Lung (tissue), 12 donors: ENCODE measurements around the gene SMIM28. TPM values are rescaled to one million over a fixed set of nuclear protein-coding genes. Genes with fewer than 3 reads are reported as not detected.
A peak's percentile ranks its signal among the peaks of the same experiment; 100 is the strongest.

Source experiments
- ATAC-seq: fragments of 200-7000 bp; cut with Tn5 transposase; one replicate; pipeline ENCODE4 v1.9.1; 2020; ENCODE audit warnings: moderate number of reproducible peaks; ENCODE audit not compliant: insufficient read depth, low FRiP score
- DNase-seq, 3 donors: peaks; one replicate each; pipeline ENCODE4 v3.0.0-alpha.2; 2013 to 2017
- H3K27ac ChIP-seq, 2 donors: one replicate each; pipeline ENCODE4 v1.5.1; 2013; ENCODE audit warnings: mild to moderate bottlenecking in 2 of 2, moderate library complexity in 2 of 2, control low read depth in 1 of 2, inconsistent platforms in 1 of 2, low read depth in 1 of 2, low read length in 1 of 2
- H3K27me3 ChIP-seq, 3 donors: one replicate each; pipeline ENCODE4 v1.5.1; 2013; ENCODE audit warnings: low read length in 2 of 3; ENCODE audit not compliant: control insufficient read depth in 3 of 3, insufficient read depth in 3 of 3
- H3K36me3 ChIP-seq, 4 donors: one replicate each; pipeline ENCODE4 v1.5.1; 2013; ENCODE audit warnings: low read length in 4 of 4, mild to moderate bottlenecking in 1 of 4, moderate library complexity in 1 of 4; ENCODE audit not compliant: control insufficient read depth in 4 of 4, insufficient read depth in 4 of 4
- H3K4me1 ChIP-seq, 5 donors: one replicate each; pipeline ENCODE4 v1.5.1; 2013; ENCODE audit warnings: low read length in 5 of 5, mild to moderate bottlenecking in 2 of 5, moderate library complexity in 1 of 5; ENCODE audit not compliant: control insufficient read depth in 5 of 5, insufficient read depth in 5 of 5
- H3K4me3 ChIP-seq: one replicate; pipeline ENCODE4 v1.5.1; 2013; ENCODE audit warnings: mild to moderate bottlenecking, control low read depth, moderate library complexity
- H3K9ac ChIP-seq, 2 donors: one replicate each; pipeline ENCODE4 v1.5.1; 2013; ENCODE audit warnings: low read length in 2 of 2, control low read depth in 1 of 2; ENCODE audit not compliant: insufficient read depth in 1 of 2
- H3K9me3 ChIP-seq, 4 donors: one replicate each; pipeline ENCODE4 v1.5.1; 2013; ENCODE audit warnings: low read length in 3 of 4, mild to moderate bottlenecking in 1 of 4, moderate library complexity in 1 of 4; ENCODE audit not compliant: control insufficient read depth in 4 of 4, insufficient read depth in 3 of 4
- WGBS, 2 donors: extraction: QIAGEN DNeasy Blood & Tissue Kit; methylation state at CpG; one replicate each; pipeline ENCODE4 v1.1.7; 2013; 5-methylcytosine and 5-hydroxymethylcytosine counted together
- polyA plus RNA-seq, 2 donors: library from polyadenylated mRNA; stranded (reverse); fragments of 200-250 nt; gene quantifications; one replicate each; pipeline ENCODE4 v1.2.1, GENCODE V29; 2013
- total RNA-seq, 2 donors: library from RNA; depleted of rRNA in 1 of 2; stranded (reverse); fragments of >200 nt in 1 of 2; gene quantifications; one replicate each; pipeline ENCODE4 v1.2.1, GENCODE V29; 2014 to 2021
- TF ChIP-seq, protein P1 (sequence below): IDR thresholded peaks from 2 replicates; pipeline ENCODE4 v1.5.1; 2012; ENCODE audit warnings: mild to moderate bottlenecking; ENCODE audit errors: control extremely low read depth, extremely low read depth
- donor health status: control.
- donor health status: control.
- donor health status: Bipolar disorder and iron deficiency.
- donor health status: healthy.
- donor health status: DM: yes; HTN: yes; CAD: no.

The SMIM28 gene
- total and polyA plus RNA-seq, 4 donors = not detected

DNA sequence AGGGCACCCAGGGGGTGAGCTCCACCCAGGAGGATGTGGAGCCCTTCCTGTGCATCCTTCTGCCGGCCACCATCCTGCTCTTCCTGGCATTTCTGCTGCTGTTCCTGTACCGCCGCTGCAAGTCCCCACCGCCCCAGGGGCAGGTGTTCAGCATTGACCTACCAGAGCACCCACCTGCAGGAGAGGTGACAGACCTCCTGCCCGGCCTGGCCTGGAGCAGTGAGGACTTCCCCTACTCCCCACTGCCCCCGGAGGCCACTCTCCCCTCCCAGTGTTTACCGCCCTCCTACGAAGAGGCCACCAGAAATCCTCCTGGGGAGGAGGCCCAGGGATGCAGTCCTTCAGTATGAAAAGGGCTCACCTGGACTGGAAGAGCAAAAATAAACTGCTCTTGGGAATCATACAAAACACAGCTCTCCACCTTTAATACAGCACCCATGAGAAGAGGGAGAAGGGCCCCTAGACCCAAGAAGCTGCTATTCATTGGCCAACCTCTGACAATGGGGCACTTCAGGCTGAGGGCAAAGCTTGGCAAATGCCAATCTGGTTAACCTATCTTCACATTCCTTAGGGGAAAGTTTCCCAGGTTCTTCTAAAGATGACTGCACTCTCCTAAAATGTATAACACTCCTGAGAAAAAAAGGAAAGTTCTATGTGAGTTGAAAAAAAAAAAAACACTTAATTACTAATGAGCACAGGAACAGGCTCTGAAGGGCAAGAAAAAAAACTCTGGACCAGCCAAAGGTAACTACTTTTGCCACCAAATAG is 5.0 kb downstream of the SMIM28 start:
- no peak overlapping the region for H3K9ac ChIP-seq
- no peak overlapping the region for H3K4me3 ChIP-seq
- WGBS, 2 donors = 67 to 72% methylated on average over 8 of the region's 8 CpGs
- TF ChIP-seq, protein P1, sequence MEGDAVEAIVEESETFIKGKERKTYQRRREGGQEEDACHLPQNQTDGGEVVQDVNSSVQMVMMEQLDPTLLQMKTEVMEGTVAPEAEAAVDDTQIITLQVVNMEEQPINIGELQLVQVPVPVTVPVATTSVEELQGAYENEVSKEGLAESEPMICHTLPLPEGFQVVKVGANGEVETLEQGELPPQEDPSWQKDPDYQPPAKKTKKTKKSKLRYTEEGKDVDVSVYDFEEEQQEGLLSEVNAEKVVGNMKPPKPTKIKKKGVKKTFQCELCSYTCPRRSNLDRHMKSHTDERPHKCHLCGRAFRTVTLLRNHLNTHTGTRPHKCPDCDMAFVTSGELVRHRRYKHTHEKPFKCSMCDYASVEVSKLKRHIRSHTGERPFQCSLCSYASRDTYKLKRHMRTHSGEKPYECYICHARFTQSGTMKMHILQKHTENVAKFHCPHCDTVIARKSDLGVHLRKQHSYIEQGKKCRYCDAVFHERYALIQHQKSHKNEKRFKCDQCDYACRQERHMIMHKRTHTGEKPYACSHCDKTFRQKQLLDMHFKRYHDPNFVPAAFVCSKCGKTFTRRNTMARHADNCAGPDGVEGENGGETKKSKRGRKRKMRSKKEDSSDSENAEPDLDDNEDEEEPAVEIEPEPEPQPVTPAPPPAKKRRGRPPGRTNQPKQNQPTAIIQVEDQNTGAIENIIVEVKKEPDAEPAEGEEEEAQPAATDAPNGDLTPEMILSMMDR = no peak
- no peak overlapping the region for H3K27ac ChIP-seq
- peak in 2 of 3 donors; percentile 9 to 24 for DNase-seq
- H3K27me3 ChIP-seq = no peaks in the 10 kb centered on the region
- no peaks in the 10 kb centered on the region for H3K9me3 ChIP-seq
- ATAC-seq = no peak
- H3K4me1 ChIP-seq = peaks cover 0 to 2% (median 0%) of the 10 kb centered on the region in 5 donors
- H3K36me3 ChIP-seq = no peaks in the 10 kb centered on the region

DNA sequence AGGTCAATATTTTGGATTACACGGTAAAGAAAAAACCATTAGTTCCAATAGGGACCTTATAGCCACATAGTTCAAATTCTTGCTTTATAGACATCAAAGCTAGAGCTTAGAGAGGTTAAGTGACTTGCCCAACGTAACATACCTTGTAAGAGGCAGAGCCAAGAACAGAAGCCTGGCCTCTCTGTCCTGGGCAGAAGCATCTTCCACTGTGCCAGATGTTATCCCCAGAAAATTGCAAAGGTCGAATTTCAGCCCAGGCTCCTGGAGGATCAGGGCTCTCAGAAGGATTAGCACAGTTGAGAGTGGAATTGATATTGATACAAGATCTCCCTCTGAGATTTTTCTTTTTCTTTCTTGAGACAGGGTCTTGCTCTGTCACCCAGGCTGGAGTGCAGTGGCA is 6.1 kb downstream of the SMIM28 start:
- ATAC-seq (no peak), DNase-seq (no peak)
- WGBS, 2 donors = 75 to 87% methylated on average over 3 of the region's 3 CpGs
- Histone ChIP-seq H3K27me3 (no peaks in the 10 kb centered on the region), H3K27ac (no peak overlapping the region), H3K9ac (no peak overlapping the region), H3K36me3 (no peaks in the 10 kb centered on the region), H3K9me3 (no peaks in the 10 kb centered on the region), H3K4me3 (no peak overlapping the region), H3K4me1 (no peaks in the 10 kb centered on the region)
- TF ChIP-seq, protein P1 = no peak

- Histone ChIP-seq H3K4me1 (no peaks in the 10 kb centered on the region), H3K27ac (no peak overlapping the region), H3K9ac (no peak overlapping the region), H3K4me3 (no peak overlapping the region), H3K27me3 (no peaks in the 10 kb centered on the region), H3K9me3 (no peaks in the 10 kb centered on the region), H3K36me3 (no peaks in the 10 kb centered on the region)
- DNase-seq (no peak), ATAC-seq (no peak)
- TF ChIP-seq, protein P1 = no peak
- WGBS, 2 donors = 94 to 97% methylated on average over 3 of the region's 3 CpGs
These were observed 9.2 kb downstream of the SMIM28 start for GRCh38 chr6:138386897-138387296.
